ENCODE data around the gene CEP152. TPM values are rescaled to one million over a fixed set of nuclear protein-coding genes. Genes with fewer than 3 reads are reported as not detected.
A peak's percentile ranks its signal among the peaks of the same experiment; 100 is the strongest.

The CEP152 gene
- total and polyA plus RNA-seq, 9 of the 15 experiments (the other 6 are each of a cell fraction or from before 2014, with no cell fraction given): 9.9 to 43.0 (median 23.6) TPM

GRCh38 chr15:48855501-48856440 lies 44.9 kb upstream of the CEP152 start:
- Histone ChIP-seq H3K9ac (ENCODE audit: insufficient read depth in 1 of 2, low read depth in 2 of 2, low read length in 2 of 2) (no peak overlapping the region), H2AFZ (ENCODE audit: low read depth, low read length) (peak overlapping the region; percentile 76), H3K4me2 (ENCODE audit: insufficient read depth, low read length) (peak overlapping the region; percentile 20; the same call in 1 of the 2 replicates), H3K36me3 (ENCODE audit: control insufficient read depth, insufficient read depth, low read length) (no peaks in the 10 kb centered on the region), H3K9me1 (ENCODE audit: control insufficient read depth, insufficient read depth, low read length) (no peaks in the 10 kb centered on the region), H3K4me3 (no peak overlapping the region), H3K27ac (ENCODE audit: extremely low read depth, low read depth, low read length) (no peak overlapping the region), H3K9me3 (replicated peaks; ENCODE audit: control insufficient read depth, insufficient read depth, low read depth, low read length) (no peaks in the 10 kb centered on the region), H4K20me1 (replicated peaks; ENCODE audit: control insufficient read depth, insufficient read depth, low read length) (no peaks in the 10 kb centered on the region), H3K4me1 (replicated peaks in 1 of 2; ENCODE audit: control insufficient read depth in 2 of 2, insufficient read depth in 2 of 2, low read length in 2 of 2) (peaks cover 0 to 31% of the 10 kb centered on the region in 2 experiments; a peak in 4 of 5 replicates), H3K79me2 (ENCODE audit: control insufficient read depth, insufficient read depth, low read length) (no peaks in the 10 kb centered on the region), H3K27me3 (ENCODE audit: control insufficient read depth in 2 of 2, insufficient read depth in 2 of 2, low read length in 2 of 2) (no peaks in the 10 kb centered on the region)
- CTCF ChIA-PET (ENCODE audit: low intra/inter-chr PET ratio): interaction anchor here (1.2 kb wide), 1 partner anchor 275 kb away, joined by 3 read pairs; no protein-coding TSS in a partner anchor
- no TSS peak for BruUV-seq (replicated peaks)
- intact Hi-C loops (cut with micrococcal nuclease) (loop anchor here (1.0 to 5.0 kb wide), 3 partner anchors 43 to 497 kb away; partner anchors contain the start of gene CEP152), in situ Hi-C loops (cut with MboI) (loop anchor here (10.0 kb wide), 1 partner anchor 1289 kb away; no protein-coding TSS in a partner anchor)
- 2% methylated on average over 6 of the region's 6 CpGs for WGBS (ENCODE audit: insufficient coverage, low coverage, missing lambda C conversion rate)
- DNase-seq (ENCODE audit: extremely low read depth in 1 of 4, low spot score in 3 of 4): peak in 3 of 4 experiments; percentile 15 to 65 (median 40)
- FAIRE-seq: peak; percentile 68
- peak; percentile 83 for ATAC-seq
- POLR2A ChIA-PET: interaction anchor here (0.6 to 1.1 kb wide), 4 partner anchors 10 to 189 kb away, joined by 3 read pairs; partner anchors contain the start of gene EID1
- no peak for TF ChIP-seq CLOCK (CRISPR knock-in tag; IDR thresholded peaks at IDR 0.05; ENCODE audit: borderline replicate concordance)
- no peak for TF ChIP-seq ZNF184 (CRISPR knock-in tag; IDR thresholded peaks at IDR 0.05)
- peak; percentile 14; the same call in 1 of the 2 replicates for TF ChIP-seq ATF3 (IDR thresholded peaks at IDR 0.05)
- no peak for TF ChIP-seq ATF3 (CRISPR knock-in tag; conservative IDR thresholded peaks at IDR 0.05)
- TF ChIP-seq HCFC1 (IDR thresholded peaks at IDR 0.05; ENCODE audit: low read depth, low read length): no peak
- no peak for TF ChIP-seq POLR2A (conservative IDR thresholded peaks at IDR 0.05)
- no peak for TF ChIP-seq TFAM (CRISPR knock-in tag; conservative IDR thresholded peaks at IDR 0.05)
- peak; percentile 79 for TF ChIP-seq RFX1 (IDR thresholded peaks at IDR 0.05)
- TF ChIP-seq CHAMP1 (IDR thresholded peaks at IDR 0.05): 0 out of 2 replicates have a peak, but pooled peaks have one; percentile 32
- no peak for TF ChIP-seq ARHGAP35 (IDR thresholded peaks at IDR 0.05; ENCODE audit: partially characterized antibody)
- TF ChIP-seq HMBOX1 (IDR thresholded peaks at IDR 0.05): 0 out of 2 replicates have a peak, but pooled peaks have one; percentile 10
